ENCODE results near the gene HOXA10. TPM values are rescaled to one million over a fixed set of nuclear protein-coding genes. Genes with fewer than 3 reads are reported as not detected.

HOXA10 gene
- total RNA-seq (21.2 TPM), polyA plus RNA-seq (ENCODE audit: insufficient read depth in 1 of 8, insufficient read length in 8 of 8, low replicate concordance in 1 of 8) (10 to 100 TPM; 27.3 to 36.0 (median 31.2) TPM)
- long read RNA-seq, donor 1, transcript HOXA10-201 (2 exons, 2,541 nt) = major isoform, 8 of 15 reads
- long read RNA-seq, donor 1, transcript HOXA10-202 (2 exons, 1,570 nt) = minor isoform, 7 of 15 reads
- long read RNA-seq, donor 1, partial matches to known transcripts = 0 of 15 reads
- long read RNA-seq, donor 1, other reads (novel, unspliced or antisense) = 0 of 15 reads
- long read RNA-seq, donor 2, partial matches to known transcripts = 0 of 4 reads
- long read RNA-seq, donor 2, other reads (novel, unspliced or antisense) = 0 of 4 reads
- long read RNA-seq, donor 3, transcript HOXA10-201 (2 exons, 2,541 nt) = major isoform, 9 of 13 reads
- long read RNA-seq, donor 3, partial matches to known transcripts = 0 of 13 reads
- long read RNA-seq, donor 3, other reads (novel, unspliced or antisense) = 0 of 13 reads
- long read RNA-seq, donor 4, transcript HOXA10-201 (2 exons, 2,541 nt) = major isoform, 7 of 9 reads
- long read RNA-seq, donor 4, partial matches to known transcripts = 0 of 9 reads
- long read RNA-seq, donor 4, other reads (novel, unspliced or antisense) = 0 of 9 reads
- long read RNA-seq, donor 5, transcript HOXA10-201 (2 exons, 2,541 nt) = minor isoform, 11 of 26 reads
- long read RNA-seq, donor 5, transcript HOXA10-202 (2 exons, 1,570 nt) = major isoform, 14 of 26 reads
- long read RNA-seq, donor 5, partial matches to known transcripts = 0 of 26 reads
- long read RNA-seq, donor 5, other reads (novel, unspliced or antisense) = 0 of 26 reads
- long read RNA-seq, donor 6, transcript HOXA10-202 (2 exons, 1,570 nt) = major isoform, 11 of 21 reads
- long read RNA-seq, donor 6, transcript HOXA10-201 (2 exons, 2,541 nt) = minor isoform, 7 of 21 reads
- long read RNA-seq, donor 6, partial matches to known transcripts = 0 of 21 reads
- long read RNA-seq, donor 6, other reads (novel, unspliced or antisense) = 0 of 21 reads
- long read RNA-seq, donor 7, transcript HOXA10-202 (2 exons, 1,570 nt) = major isoform, 7 of 12 reads
- long read RNA-seq, donor 7, transcript HOXA10-201 (2 exons, 2,541 nt) = minor isoform, 5 of 12 reads
- long read RNA-seq, donor 7, partial matches to known transcripts = 0 of 12 reads
- long read RNA-seq, donor 7, other reads (novel, unspliced or antisense) = 0 of 12 reads
- long read RNA-seq, donor 8, transcript HOXA10-202 (2 exons, 1,570 nt) = major isoform, 8 of 12 reads
- long read RNA-seq, donor 8, partial matches to known transcripts = 0 of 12 reads
- long read RNA-seq, donor 8, other reads (novel, unspliced or antisense) = 0 of 12 reads
- long read RNA-seq, donor 9, transcript HOXA10-202 (2 exons, 1,570 nt) = major isoform, 7 of 10 reads
- long read RNA-seq, donor 9, partial matches to known transcripts = 0 of 10 reads
- long read RNA-seq, donor 9, other reads (novel, unspliced or antisense) = 0 of 10 reads
- long read RNA-seq, donor 10, transcript HOXA10-202 (2 exons, 1,570 nt) = major isoform, 7 of 14 reads
- long read RNA-seq, donor 10, transcript HOXA10-201 (2 exons, 2,541 nt) = major isoform, 7 of 14 reads
- long read RNA-seq, donor 10, partial matches to known transcripts = 0 of 14 reads
- long read RNA-seq, donor 10, other reads (novel, unspliced or antisense) = 0 of 14 reads
- long read RNA-seq, donor 11, transcript HOXA10-201 (2 exons, 2,541 nt) = minor isoform, 6 of 17 reads
- long read RNA-seq, donor 11, transcript HOXA10-202 (2 exons, 1,570 nt) = major isoform, 9 of 17 reads
- long read RNA-seq, donor 11, partial matches to known transcripts = 0 of 17 reads
- long read RNA-seq, donor 11, other reads (novel, unspliced or antisense) = 0 of 17 reads

DNA sequence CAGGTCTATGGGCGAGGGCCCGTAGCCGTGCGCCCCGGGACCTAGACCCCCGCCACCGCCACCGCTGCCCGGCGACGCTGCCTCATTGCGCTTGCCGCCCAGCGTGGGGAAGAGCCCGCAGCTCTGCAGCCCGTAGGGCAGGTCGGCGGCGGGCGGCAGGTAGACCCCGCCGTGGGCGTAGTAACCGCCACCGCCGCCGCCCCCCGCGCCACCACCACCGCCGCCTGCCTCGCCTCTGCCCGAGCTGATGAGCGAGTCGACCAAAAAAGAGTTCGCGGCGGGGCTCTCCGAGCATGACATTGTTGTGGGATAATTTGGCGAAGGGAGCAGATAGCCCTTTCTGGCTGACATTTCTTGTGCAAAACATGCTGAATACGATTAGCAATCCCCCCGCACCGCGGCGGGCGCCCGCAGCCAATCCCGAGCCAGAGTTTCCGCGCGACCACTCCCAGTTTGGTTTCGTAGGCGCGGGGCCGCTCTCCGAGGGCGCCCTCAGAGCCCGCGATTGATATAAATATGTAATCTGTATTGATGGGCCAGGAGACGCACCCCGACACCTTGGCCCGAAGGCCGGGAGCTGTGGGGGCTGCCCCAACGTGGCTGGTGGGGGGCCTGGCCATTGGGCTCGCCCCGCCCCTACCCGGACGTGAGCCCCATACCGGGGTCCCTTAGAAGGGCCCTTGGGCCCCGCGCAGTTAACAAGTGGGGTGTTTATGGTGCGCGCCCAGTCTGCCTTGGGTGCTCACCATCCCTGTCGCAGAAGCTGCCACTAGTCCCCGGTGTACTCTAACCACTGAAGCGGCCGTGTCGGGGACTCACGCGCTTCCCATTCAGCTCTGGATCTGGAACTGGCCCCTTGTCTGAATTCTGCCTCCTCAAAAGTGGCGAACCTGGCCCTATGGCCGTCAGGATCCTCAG is at the start of gene HOXA10:
TSS of gene HOXA10 (minus strand) at position 365 of the 918 bp plus-strand sequence. CDS start at position 351, 14 bp downstream.
- peak within 1 kb of the TSS; percentile 98 for H3K27ac ChIP-seq (ENCODE audit: low read length)

DNA sequence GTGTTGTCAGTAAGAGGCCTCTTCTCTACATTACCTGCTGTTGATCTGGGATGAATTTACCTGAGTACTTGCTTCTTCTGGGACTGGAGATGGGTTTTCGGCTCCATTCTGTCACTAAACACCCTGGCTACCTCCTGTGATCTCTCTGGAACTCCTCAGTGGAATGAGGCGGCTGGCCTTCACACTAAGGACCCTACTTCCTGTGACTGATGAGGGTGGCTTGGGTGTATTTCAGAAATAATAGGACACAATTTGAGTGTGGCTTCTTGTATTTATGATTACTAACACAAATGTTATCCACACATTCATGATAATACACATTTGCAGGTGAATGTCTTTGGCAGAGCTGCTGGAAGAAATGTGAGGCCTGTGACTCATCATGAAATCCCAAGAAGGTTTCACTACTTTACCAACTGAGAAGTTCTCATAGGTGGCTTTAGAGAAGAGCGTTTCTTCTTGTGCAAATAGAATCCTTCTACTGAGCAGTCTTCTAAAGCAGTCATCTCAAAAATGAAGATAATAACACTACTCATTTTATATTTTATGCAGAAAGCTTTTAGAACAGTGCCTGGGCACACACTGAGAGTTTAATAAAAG is 47.2 kb upstream of the HOXA10 start:
- Histone ChIP-seq H3K4me1 (ENCODE audit: control insufficient read depth, insufficient read depth, low read length) (peaks cover 8% of the 10 kb centered on the region), H3K27ac (ENCODE audit: low read length) (no peak overlapping the region), H3K36me3 (ENCODE audit: control insufficient read depth, insufficient read depth, low read length) (no peaks in the 10 kb centered on the region), H3K9me3 (replicated peaks; ENCODE audit: control insufficient read depth, low read depth, low read length) (no peaks in the 10 kb centered on the region), H3K27me3 (ENCODE audit: control insufficient read depth, insufficient read depth, low read length) (peaks cover 68% of the 10 kb centered on the region), H3K4me3 (ENCODE audit: low read length) (no peak overlapping the region)
- no peak for DNase-seq
- no CpG with 5 or more reads among the region's 3 CpGs for WGBS (ENCODE audit: insufficient coverage)

More for the DNA sequence above, at the start of gene HOXA10:
- peaks cover 13% of the 10 kb centered on the region for H3K36me3 ChIP-seq (ENCODE audit: control insufficient read depth, insufficient read depth, low read length)
- H3K9me3 ChIP-seq (replicated peaks; ENCODE audit: control insufficient read depth, low read depth, low read length) = no peaks in the 10 kb centered on the region
- peak within 1 kb of the TSS; percentile 72 for H3K4me3 ChIP-seq (ENCODE audit: low read length)
- 4% methylated on average over 77 of the region's 82 CpGs for WGBS (ENCODE audit: insufficient coverage)
- H3K4me1 ChIP-seq (ENCODE audit: control insufficient read depth, insufficient read depth, low read length) = peaks cover 63% of the 10 kb centered on the region
- peak; percentile 93 for DNase-seq
- peaks cover 64% of the 10 kb centered on the region for H3K27me3 ChIP-seq (ENCODE audit: control insufficient read depth, insufficient read depth, low read length)

DNA sequence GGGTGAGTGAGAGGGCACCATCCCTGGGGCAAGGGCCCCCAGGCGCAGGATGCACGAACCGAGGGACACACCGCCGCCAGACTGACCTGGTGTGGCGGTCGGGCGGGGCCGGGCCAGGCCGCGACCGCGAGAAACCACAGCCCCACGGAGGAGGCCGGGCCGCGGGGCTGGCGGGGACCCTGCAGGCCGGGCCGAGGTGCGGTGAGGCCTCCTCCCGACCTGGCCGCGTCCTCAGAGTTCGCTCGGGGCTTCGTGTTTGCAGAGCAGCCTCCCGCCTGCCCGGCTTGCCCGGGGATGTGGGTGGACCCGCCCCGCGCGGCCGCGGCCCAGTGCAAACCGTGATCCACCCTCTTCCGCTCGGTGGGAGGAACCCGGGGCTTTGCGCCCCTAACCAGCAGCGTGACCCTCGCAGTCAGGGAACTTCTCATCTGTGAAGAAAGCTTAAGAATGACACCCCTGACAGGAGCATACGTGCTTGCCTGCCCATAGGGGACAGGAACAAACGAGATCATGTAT is 46.4 kb upstream of the HOXA10 start:
- H3K4me3 ChIP-seq (ENCODE audit: low read length) = no peak overlapping the region
- H3K27ac ChIP-seq (ENCODE audit: low read length) = no peak overlapping the region
- H3K36me3 ChIP-seq (ENCODE audit: control insufficient read depth, insufficient read depth, low read length) = no peaks in the 10 kb centered on the region
- H3K4me1 ChIP-seq (ENCODE audit: control insufficient read depth, insufficient read depth, low read length) = peaks cover 6% of the 10 kb centered on the region
- no peak for DNase-seq
- 17% methylated on average over 44 of the region's 45 CpGs for WGBS (ENCODE audit: insufficient coverage)
- peaks cover 67% of the 10 kb centered on the region for H3K27me3 ChIP-seq (ENCODE audit: control insufficient read depth, insufficient read depth, low read length)
- H3K9me3 ChIP-seq (replicated peaks; ENCODE audit: control insufficient read depth, low read depth, low read length) = no peaks in the 10 kb centered on the region

DNA sequence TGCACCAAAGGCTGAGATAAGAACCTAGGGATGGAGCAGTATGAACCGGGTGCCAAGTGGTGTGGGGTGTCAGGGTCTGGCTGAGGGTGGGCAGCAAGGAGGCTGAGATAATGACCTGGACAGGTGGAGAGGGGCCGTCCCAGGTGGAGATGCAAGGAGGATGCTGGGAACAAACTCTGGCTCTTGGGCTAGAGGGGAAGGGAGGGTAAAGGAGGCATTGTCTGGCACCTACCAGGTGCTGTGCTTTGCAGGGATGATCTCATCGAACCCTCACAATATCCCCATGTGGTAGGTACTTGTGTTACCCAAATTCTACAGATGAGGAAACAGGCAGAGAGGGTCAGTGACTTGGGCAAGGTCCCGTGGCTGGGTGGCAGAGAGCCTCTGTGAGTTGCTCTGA is 45.7 kb upstream of the HOXA10 start:
- WGBS (ENCODE audit: insufficient coverage) = 80% methylated on average over 4 of the region's 4 CpGs
- no peaks in the 10 kb centered on the region for H3K9me3 ChIP-seq (replicated peaks; ENCODE audit: control insufficient read depth, low read depth, low read length)
- no peak for DNase-seq
- no peak overlapping the region for H3K4me3 ChIP-seq (ENCODE audit: low read length)
- H3K27me3 ChIP-seq (ENCODE audit: control insufficient read depth, insufficient read depth, low read length) = peaks cover 66% of the 10 kb centered on the region
- no peak overlapping the region for H3K27ac ChIP-seq (ENCODE audit: low read length)
- no peaks in the 10 kb centered on the region for H3K4me1 ChIP-seq (ENCODE audit: control insufficient read depth, insufficient read depth, low read length)
- no peaks in the 10 kb centered on the region for H3K36me3 ChIP-seq (ENCODE audit: control insufficient read depth, insufficient read depth, low read length)

DNA sequence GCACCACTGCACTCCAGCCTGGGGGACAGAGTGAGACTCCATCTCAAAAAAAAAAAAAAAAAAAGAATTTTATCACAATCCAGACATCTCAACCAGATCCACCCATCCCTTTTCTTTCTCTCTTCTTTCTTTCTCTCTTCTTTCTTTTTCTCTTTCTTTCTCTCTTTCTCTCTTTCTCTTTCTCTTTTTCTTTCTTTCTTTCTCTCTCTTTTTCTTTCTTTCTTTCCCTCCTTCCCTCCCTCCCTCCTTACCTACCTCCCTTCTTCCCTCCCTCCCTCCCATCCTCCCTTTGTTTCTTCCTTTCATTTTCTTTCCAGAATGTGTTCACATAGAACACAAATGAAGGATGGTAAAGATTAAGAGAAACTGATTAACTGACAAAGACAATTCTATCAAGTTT is 43.8 kb upstream of the HOXA10 start:
- H3K4me3 ChIP-seq (ENCODE audit: low read length) = no peak overlapping the region
- H3K36me3 ChIP-seq (ENCODE audit: control insufficient read depth, insufficient read depth, low read length) = no peaks in the 10 kb centered on the region
- H3K4me1 ChIP-seq (ENCODE audit: control insufficient read depth, insufficient read depth, low read length) = peaks cover 1% of the 10 kb centered on the region
- no peak for DNase-seq
- H3K9me3 ChIP-seq (replicated peaks; ENCODE audit: control insufficient read depth, low read depth, low read length) = no peaks in the 10 kb centered on the region
- H3K27me3 ChIP-seq (ENCODE audit: control insufficient read depth, insufficient read depth, low read length) = peaks cover 78% of the 10 kb centered on the region
- H3K27ac ChIP-seq (ENCODE audit: low read length) = no peak overlapping the region

DNA sequence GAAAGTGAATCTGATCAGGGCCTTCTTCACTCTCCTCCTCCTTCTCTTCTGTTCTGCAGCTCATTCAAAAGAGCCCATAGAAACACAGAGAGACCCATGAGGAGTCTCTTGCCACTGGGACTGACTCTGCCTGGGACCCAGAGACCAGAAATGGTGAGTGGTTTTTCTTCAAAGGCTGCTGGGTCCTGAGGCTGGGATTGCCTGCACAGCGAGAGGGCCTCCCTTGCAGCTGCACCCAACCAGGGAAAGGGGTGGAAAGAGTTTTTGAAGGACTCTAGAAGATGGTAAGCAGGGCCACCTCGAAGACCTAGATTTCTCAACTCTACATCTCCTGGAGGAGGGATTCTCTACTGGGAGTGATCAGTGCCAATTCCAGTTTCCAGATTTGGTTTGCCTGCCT is 41.2 kb upstream of the HOXA10 start:
- WGBS (ENCODE audit: insufficient coverage) = no CpG with 5 or more reads among the region's 2 CpGs
- Histone ChIP-seq H3K9me3 (replicated peaks; ENCODE audit: control insufficient read depth, low read depth, low read length) (peaks cover 2% of the 10 kb centered on the region), H3K4me3 (ENCODE audit: low read length) (no peak overlapping the region), H3K27ac (ENCODE audit: low read length) (no peak overlapping the region), H3K4me1 (ENCODE audit: control insufficient read depth, insufficient read depth, low read length) (peaks cover 11% of the 10 kb centered on the region), H3K27me3 (ENCODE audit: control insufficient read depth, insufficient read depth, low read length) (peaks cover 83% of the 10 kb centered on the region), H3K36me3 (ENCODE audit: control insufficient read depth, insufficient read depth, low read length) (no peaks in the 10 kb centered on the region)
- no peak for DNase-seq

DNA sequence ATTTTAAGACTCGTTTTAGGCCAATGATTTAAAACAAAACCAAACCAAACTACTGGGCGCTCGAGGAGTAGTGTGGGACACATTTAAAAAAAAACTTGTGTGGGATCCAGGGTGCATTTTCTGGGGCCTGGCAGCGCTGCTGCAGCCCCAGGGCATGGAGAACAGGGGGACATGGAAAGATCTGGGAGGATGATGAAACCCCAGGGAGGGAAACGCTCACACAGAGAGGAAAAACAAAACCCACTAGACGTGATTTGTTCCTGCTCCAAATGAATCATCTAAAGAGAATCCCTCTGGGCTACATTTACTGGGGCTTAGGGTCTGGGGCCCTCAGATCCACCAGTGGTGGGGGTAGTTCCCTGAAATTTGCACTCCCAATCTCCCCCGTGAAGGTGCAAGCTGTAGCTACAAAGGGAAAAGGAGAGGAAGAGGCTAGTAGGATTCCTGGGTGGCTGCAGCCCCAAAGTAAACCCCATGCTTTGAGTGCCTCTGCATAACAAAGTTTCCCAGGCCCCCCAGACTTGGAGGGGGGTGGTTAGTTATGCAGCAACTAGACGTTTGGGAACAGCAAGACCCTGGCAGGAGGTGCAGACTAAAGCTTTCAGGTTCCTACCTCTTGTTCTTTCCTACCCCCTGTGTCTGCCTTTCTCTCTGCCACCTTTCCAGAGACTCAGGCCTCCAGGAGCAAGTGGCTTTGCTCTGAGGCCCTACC is 40.3 kb upstream of the HOXA10 start:
- no peak for DNase-seq
- H3K9me3 ChIP-seq (replicated peaks; ENCODE audit: control insufficient read depth, low read depth, low read length) = peaks cover 2% of the 10 kb centered on the region
- H3K36me3 ChIP-seq (ENCODE audit: control insufficient read depth, insufficient read depth, low read length) = no peaks in the 10 kb centered on the region
- no peak overlapping the region for H3K4me3 ChIP-seq (ENCODE audit: low read length)
- no peak overlapping the region for H3K27ac ChIP-seq (ENCODE audit: low read length)
- H3K4me1 ChIP-seq (ENCODE audit: control insufficient read depth, insufficient read depth, low read length) = peaks cover 12% of the 10 kb centered on the region
- 50% methylated on average over 1 of the region's 8 CpGs for WGBS (ENCODE audit: insufficient coverage)
- H3K27me3 ChIP-seq (ENCODE audit: control insufficient read depth, insufficient read depth, low read length) = peaks cover 83% of the 10 kb centered on the region
